HEK293 (cell line): ENCODE measurements around the gene MEGF6.

ENCODE experiments used
- TRIM28 ChIP-seq: IDR thresholded peaks from 2 replicates; pipeline ENCODE4 v1.6.1; 2011; ENCODE audit warnings: low read length, control low read depth, borderline replicate concordance
- YY1 ChIP-seq: fragments of 450-650 bp; formaldehyde crosslinking; IDR thresholded peaks from 2 replicates; pipeline ENCODE4 v1.5.1; 2018; ENCODE audit warnings: missing biosample characterization, missing genetic modification characterization
- ZBTB8A ChIP-seq: fragments of 450-650 bp; formaldehyde crosslinking; IDR thresholded peaks from 2 replicates; pipeline ENCODE4 v1.5.1; 2016; ENCODE audit warnings: missing biosample characterization, missing genetic modification characterization
- ZFHX2 ChIP-seq: fragments of 450-650 bp; formaldehyde crosslinking; conservative IDR thresholded peaks from 2 replicates; pipeline ENCODE4 v1.5.1; 2016; ENCODE audit warnings: missing biosample characterization, missing genetic modification characterization
- ZNF24 ChIP-seq: fragments of 450-650 bp; formaldehyde crosslinking; IDR thresholded peaks from 2 replicates; pipeline ENCODE4 v1.5.1; 2016; ENCODE audit warnings: missing biosample characterization, missing genetic modification characterization
- ZNF529 ChIP-seq: fragments of 450-650 bp; formaldehyde crosslinking; IDR thresholded peaks from 2 replicates; pipeline ENCODE4 v1.5.1; 2017; ENCODE audit warnings: missing genetic modification characterization, missing biosample characterization; ENCODE audit not compliant: insufficient replicate concordance
- ZNF571 ChIP-seq: fragments of 450-650 bp; formaldehyde crosslinking; IDR thresholded peaks from 2 replicates; pipeline ENCODE4 v1.5.0; 2017; ENCODE audit warnings: missing biosample characterization, missing genetic modification characterization
- ZNF792 ChIP-seq: fragments of 450-650 bp; formaldehyde crosslinking; IDR thresholded peaks from 2 replicates; pipeline ENCODE4 v1.5.1; 2016; ENCODE audit warnings: missing biosample characterization, missing genetic modification characterization
- ZSCAN16 ChIP-seq: fragments of 450-650 bp; formaldehyde crosslinking; IDR thresholded peaks from 2 replicates; pipeline ENCODE4 v1.5.1; 2016; ENCODE audit warnings: missing biosample characterization, missing genetic modification characterization
- TF ChIP-seq, protein P1 (sequence below): fragments of 450-650 bp; formaldehyde crosslinking; IDR thresholded peaks from 2 replicates; pipeline ENCODE4 v1.5.1; 2016; ENCODE audit warnings: missing biosample characterization, missing genetic modification characterization
- TF ChIP-seq, protein P2 (sequence below): fragments of 450-650 bp; formaldehyde crosslinking; IDR thresholded peaks from 2 replicates; pipeline ENCODE4 v1.5.1; 2016; ENCODE audit warnings: missing biosample characterization, missing genetic modification characterization
- TF ChIP-seq, protein P3 (sequence below): fragments of 450-650 bp; formaldehyde crosslinking; IDR thresholded peaks from 2 replicates; pipeline ENCODE4 v1.5.1; 2016; ENCODE audit warnings: missing biosample characterization, missing genetic modification characterization
- TF ChIP-seq, protein P4 (sequence below): fragments of 450-650 bp; formaldehyde crosslinking; IDR thresholded peaks from 2 replicates; pipeline ENCODE4 v1.5.1; 2017; ENCODE audit warnings: missing biosample characterization, missing genetic modification characterization

DNA sequence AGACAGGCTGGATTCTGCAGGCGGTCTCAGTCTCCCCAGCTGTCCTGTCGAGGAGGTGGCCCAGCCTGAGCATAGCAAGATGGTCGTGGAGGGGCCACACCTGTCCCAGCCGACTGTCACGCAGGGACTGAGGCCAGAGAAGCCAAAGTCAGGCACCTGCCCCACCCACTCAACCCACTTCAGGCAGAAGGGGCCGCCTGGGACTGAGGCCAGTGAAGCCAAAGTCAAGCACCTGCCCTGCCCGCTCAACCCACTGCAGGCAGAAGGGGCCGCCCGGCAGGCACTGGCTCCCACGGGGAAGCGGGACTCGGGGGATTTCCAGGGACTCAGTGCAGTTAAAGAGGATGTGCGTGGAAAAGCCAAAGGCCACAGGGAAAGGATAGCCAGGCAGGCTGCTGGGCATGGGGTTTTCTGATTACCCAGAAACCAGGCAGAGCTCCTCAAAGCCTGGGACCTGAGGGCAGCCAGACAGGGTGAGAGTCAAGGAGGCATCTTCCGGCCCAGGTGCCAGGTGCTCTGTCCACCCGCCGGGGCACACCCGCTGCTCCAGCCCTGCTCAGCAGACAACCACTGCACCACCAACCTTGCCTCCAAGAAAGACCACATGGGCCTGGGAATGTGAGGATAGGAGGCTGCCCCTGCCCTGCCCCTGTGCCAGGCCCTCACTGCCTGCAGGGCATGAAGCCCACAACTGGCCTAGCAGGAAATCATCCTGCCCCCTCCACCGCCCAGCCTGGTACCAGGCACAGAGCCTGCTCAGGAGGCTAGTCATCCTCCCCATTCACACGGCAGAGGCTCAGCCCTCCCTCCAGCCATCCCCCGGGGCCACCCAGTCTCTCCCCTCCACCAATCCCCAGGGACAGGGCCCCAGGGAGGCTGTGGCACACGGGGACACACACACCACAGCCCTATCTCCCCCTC is 41.0 kb downstream of the MEGF6 start:
- TF ChIP-seq, protein P1, sequence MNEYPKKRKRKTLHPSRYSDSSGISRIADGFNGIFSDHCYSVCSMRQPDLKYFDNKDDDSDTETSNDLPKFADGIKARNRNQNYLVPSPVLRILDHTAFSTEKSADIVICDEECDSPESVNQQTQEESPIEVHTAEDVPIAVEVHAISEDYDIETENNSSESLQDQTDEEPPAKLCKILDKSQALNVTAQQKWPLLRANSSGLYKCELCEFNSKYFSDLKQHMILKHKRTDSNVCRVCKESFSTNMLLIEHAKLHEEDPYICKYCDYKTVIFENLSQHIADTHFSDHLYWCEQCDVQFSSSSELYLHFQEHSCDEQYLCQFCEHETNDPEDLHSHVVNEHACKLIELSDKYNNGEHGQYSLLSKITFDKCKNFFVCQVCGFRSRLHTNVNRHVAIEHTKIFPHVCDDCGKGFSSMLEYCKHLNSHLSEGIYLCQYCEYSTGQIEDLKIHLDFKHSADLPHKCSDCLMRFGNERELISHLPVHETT = no peak
- TF ChIP-seq, protein P2, sequence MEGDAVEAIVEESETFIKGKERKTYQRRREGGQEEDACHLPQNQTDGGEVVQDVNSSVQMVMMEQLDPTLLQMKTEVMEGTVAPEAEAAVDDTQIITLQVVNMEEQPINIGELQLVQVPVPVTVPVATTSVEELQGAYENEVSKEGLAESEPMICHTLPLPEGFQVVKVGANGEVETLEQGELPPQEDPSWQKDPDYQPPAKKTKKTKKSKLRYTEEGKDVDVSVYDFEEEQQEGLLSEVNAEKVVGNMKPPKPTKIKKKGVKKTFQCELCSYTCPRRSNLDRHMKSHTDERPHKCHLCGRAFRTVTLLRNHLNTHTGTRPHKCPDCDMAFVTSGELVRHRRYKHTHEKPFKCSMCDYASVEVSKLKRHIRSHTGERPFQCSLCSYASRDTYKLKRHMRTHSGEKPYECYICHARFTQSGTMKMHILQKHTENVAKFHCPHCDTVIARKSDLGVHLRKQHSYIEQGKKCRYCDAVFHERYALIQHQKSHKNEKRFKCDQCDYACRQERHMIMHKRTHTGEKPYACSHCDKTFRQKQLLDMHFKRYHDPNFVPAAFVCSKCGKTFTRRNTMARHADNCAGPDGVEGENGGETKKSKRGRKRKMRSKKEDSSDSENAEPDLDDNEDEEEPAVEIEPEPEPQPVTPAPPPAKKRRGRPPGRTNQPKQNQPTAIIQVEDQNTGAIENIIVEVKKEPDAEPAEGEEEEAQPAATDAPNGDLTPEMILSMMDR (tag by site-specific recombination) = no peak
- TF ChIP-seq ZBTB8A (tag by site-specific recombination) = no peak
- TF ChIP-seq ZSCAN16 (tag by site-specific recombination) = no peak
- TF ChIP-seq TRIM28 = no peak
- TF ChIP-seq ZNF24 (tag by site-specific recombination) = no peak
- TF ChIP-seq YY1 (tag by site-specific recombination) = no peak
- no peak for TF ChIP-seq ZNF792 (tag by site-specific recombination)
- TF ChIP-seq, protein P3, sequence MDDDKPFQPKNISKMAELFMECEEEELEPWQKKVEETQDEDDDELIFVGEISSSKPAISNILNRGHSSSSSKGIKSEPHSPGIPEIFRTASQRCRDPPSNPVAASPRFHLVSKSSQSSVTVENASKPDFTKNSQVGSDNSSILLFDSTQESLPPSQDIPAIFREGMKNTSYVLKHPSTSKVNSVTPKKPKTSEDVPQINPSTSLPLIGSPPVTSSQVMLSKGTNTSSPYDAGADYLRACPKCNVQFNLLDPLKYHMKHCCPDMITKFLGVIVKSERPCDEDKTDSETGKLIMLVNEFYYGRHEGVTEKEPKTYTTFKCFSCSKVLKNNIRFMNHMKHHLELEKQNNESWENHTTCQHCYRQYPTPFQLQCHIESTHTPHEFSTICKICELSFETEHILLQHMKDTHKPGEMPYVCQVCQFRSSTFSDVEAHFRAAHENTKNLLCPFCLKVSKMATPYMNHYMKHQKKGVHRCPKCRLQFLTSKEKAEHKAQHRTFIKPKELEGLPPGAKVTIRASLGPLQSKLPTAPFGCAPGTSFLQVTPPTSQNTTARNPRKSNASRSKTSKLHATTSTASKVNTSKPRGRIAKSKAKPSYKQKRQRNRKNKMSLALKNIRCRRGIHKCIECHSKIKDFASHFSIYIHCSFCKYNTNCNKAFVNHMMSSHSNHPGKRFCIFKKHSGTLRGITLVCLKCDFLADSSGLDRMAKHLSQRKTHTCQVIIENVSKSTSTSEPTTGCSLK (tag by site-specific recombination) = no peak
- TF ChIP-seq, protein P4, sequence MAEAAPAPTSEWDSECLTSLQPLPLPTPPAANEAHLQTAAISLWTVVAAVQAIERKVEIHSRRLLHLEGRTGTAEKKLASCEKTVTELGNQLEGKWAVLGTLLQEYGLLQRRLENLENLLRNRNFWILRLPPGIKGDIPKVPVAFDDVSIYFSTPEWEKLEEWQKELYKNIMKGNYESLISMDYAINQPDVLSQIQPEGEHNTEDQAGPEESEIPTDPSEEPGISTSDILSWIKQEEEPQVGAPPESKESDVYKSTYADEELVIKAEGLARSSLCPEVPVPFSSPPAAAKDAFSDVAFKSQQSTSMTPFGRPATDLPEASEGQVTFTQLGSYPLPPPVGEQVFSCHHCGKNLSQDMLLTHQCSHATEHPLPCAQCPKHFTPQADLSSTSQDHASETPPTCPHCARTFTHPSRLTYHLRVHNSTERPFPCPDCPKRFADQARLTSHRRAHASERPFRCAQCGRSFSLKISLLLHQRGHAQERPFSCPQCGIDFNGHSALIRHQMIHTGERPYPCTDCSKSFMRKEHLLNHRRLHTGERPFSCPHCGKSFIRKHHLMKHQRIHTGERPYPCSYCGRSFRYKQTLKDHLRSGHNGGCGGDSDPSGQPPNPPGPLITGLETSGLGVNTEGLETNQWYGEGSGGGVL (tag by site-specific recombination) = no peak
- TF ChIP-seq ZNF571 (tag by site-specific recombination) = no peak
- TF ChIP-seq ZNF529 (tag by site-specific recombination) = no peak
- no peak for TF ChIP-seq ZFHX2
